ENCODE data around the gene MCEMP1.

GRCh38 chr19:7694499-7694898 lies 17.6 kb downstream of the MCEMP1 start:
- TF ChIP-seq POLR2A (IDR thresholded peaks at IDR 0.05) (no peak), CTCF (IDR thresholded peaks at IDR 0.05) (no peak), EP300 (IDR thresholded peaks at IDR 0.05) (no peak), POLR2AphosphoS5 (IDR thresholded peaks at IDR 0.05) (no peak)

Measured in sigmoid colon (tissue), 4 donors.